ENCODE data around the gene RABL6. TPM values are rescaled to one million over a fixed set of nuclear protein-coding genes. Genes with fewer than 3 reads are reported as not detected.
"Not testable (repeated sequence)": the region's sequence is repeated elsewhere in the genome, so short reads cannot be mapped to it uniquely, and the experiment has no call there.

Gene RABL6
- total RNA-seq, 1 donor from 2014 or later = 69.4 TPM

DNA sequence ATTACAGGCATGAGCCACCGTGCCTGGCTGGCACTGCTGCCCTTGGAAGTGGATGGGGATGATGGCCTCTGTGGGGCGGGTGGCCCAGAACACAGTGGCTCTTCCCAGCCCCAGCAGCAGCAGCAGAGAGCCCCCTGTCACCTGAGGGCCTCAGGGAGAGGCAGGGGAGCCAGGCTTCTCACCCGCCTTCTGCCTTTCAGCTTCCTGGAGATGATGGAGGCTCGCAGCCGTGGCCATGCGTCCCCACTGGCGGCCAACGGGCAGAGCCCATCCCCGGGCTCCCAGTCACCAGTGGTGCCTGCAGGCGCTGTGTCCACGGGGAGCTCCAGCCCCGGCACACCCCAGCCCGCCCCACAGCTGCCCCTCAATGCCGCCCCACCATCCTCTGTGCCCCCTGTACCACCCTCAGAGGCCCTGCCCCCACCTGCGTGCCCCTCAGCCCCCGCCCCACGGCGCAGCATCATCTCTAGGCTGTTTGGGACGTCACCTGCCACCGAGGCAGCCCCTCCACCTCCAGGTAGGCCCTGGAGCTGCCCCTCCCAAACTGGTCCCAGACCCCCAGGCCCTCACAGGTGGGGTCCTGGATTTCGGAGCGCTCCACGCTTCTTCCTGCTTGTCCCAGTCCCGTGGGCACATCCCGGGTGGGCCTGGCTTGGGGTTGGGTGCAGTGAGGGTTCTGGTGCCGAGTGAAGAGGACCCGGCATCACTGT lies 29.6 kb downstream of the RABL6 start:
- H3K4me1 Mint-ChIP-seq (ENCODE audit: low read depth, unreplicated experiment) = peaks cover 12% of the 10 kb centered on the region
- Histone ChIP-seq H3K27me3 (ENCODE audit: insufficient read depth, low read length) (no peaks in the 10 kb centered on the region), H3K4me3 (ENCODE audit: insufficient read depth, low read depth, low read length) (no peak overlapping the region), H3K36me3 (ENCODE audit: insufficient read depth, low read length) (no peaks in the 10 kb centered on the region), H3K79me2 (ENCODE audit: insufficient read depth, low read length) (no peaks in the 10 kb centered on the region), H3K9me3 (ENCODE audit: insufficient read depth, low read depth, low read length) (no peaks in the 10 kb centered on the region), H3K9ac (ENCODE audit: low read length) (no peak overlapping the region), H3K4me1 (ENCODE audit: insufficient read depth, low read length) (peaks cover 13% of the 10 kb centered on the region), H4K20me1 (ENCODE audit: insufficient read depth, low read length) (peaks cover 15% of the 10 kb centered on the region), H3K27ac (ENCODE audit: low read depth, low read length) (no peak overlapping the region), H2AFZ (ENCODE audit: low read depth, low read length) (no peak overlapping the region), H3K4me2 (ENCODE audit: low read length) (no peak overlapping the region)
- no peak overlapping the region for H3K4me3 Mint-ChIP-seq (ENCODE audit: unreplicated experiment)
- H3K36me3 Mint-ChIP-seq (ENCODE audit: low read depth, unreplicated experiment) = peaks cover 5% of the 10 kb centered on the region
- TF ChIP-seq EZH2 (IDR thresholded peaks at IDR 0.05; ENCODE audit: insufficient read depth, low read length) = no peak
- TF ChIP-seq, protein P1, sequence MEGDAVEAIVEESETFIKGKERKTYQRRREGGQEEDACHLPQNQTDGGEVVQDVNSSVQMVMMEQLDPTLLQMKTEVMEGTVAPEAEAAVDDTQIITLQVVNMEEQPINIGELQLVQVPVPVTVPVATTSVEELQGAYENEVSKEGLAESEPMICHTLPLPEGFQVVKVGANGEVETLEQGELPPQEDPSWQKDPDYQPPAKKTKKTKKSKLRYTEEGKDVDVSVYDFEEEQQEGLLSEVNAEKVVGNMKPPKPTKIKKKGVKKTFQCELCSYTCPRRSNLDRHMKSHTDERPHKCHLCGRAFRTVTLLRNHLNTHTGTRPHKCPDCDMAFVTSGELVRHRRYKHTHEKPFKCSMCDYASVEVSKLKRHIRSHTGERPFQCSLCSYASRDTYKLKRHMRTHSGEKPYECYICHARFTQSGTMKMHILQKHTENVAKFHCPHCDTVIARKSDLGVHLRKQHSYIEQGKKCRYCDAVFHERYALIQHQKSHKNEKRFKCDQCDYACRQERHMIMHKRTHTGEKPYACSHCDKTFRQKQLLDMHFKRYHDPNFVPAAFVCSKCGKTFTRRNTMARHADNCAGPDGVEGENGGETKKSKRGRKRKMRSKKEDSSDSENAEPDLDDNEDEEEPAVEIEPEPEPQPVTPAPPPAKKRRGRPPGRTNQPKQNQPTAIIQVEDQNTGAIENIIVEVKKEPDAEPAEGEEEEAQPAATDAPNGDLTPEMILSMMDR (IDR thresholded peaks at IDR 0.05; ENCODE audit: insufficient read depth, low read depth, low read length) = no peak
- H3K27ac Mint-ChIP-seq (ENCODE audit: unreplicated experiment) = no peak overlapping the region
- H3K27me3 Mint-ChIP-seq (ENCODE audit: low read depth, unreplicated experiment) = no peaks in the 10 kb centered on the region
- DNase-seq (ENCODE audit: low read depth) (no peak), FAIRE-seq (no peak)
- no peaks in the 10 kb centered on the region for H3K9me3 Mint-ChIP-seq (ENCODE audit: unreplicated experiment)

DNA sequence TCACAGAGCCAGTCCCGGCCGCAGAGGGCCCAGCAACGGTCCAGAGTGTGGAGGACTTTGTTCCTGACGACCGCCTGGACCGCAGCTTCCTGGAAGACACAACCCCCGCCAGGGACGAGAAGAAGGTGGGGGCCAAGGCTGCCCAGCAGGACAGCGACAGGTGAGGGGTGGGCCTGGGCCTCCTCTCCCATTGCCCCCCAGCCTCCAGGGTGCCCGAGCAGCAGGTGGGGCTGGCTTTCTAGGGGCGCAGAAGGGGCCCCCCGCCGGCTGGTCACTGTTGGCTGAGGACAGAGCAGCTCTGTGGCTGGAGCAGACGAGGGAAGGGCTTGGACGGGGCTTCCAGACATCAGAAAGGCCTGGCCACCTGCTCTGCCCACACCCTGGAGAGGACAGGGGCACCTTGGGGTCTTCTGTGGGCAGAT lies 30.1 kb downstream of the RABL6 start:
- H3K27me3 Mint-ChIP-seq (ENCODE audit: low read depth, unreplicated experiment); H3K36me3 Mint-ChIP-seq (ENCODE audit: low read depth, unreplicated experiment); H3K79me2 ChIP-seq (ENCODE audit: insufficient read depth, low read length); H2AFZ ChIP-seq (ENCODE audit: low read depth, low read length); H3K27ac ChIP-seq (ENCODE audit: low read depth, low read length); H3K9me3 ChIP-seq (ENCODE audit: insufficient read depth, low read depth, low read length); H3K4me3 Mint-ChIP-seq (ENCODE audit: unreplicated experiment); H3K4me2 ChIP-seq (ENCODE audit: low read length); H3K27me3 ChIP-seq (ENCODE audit: insufficient read depth, low read length); FAIRE-seq; H3K9me3 Mint-ChIP-seq (ENCODE audit: unreplicated experiment); H3K36me3 ChIP-seq (ENCODE audit: insufficient read depth, low read length); H3K9ac ChIP-seq (ENCODE audit: low read length); H3K4me3 ChIP-seq (ENCODE audit: insufficient read depth, low read depth, low read length); H3K27ac Mint-ChIP-seq (ENCODE audit: unreplicated experiment); DNase-seq (ENCODE audit: low read depth): not testable (repeated sequence)
- H4K20me1 ChIP-seq (ENCODE audit: insufficient read depth, low read length) = peaks cover 15% of the 10 kb centered on the region
- H3K4me1 ChIP-seq (ENCODE audit: insufficient read depth, low read length) = peaks cover 13% of the 10 kb centered on the region
- H3K4me1 Mint-ChIP-seq (ENCODE audit: low read depth, unreplicated experiment) = peaks cover 12% of the 10 kb centered on the region

DNA sequence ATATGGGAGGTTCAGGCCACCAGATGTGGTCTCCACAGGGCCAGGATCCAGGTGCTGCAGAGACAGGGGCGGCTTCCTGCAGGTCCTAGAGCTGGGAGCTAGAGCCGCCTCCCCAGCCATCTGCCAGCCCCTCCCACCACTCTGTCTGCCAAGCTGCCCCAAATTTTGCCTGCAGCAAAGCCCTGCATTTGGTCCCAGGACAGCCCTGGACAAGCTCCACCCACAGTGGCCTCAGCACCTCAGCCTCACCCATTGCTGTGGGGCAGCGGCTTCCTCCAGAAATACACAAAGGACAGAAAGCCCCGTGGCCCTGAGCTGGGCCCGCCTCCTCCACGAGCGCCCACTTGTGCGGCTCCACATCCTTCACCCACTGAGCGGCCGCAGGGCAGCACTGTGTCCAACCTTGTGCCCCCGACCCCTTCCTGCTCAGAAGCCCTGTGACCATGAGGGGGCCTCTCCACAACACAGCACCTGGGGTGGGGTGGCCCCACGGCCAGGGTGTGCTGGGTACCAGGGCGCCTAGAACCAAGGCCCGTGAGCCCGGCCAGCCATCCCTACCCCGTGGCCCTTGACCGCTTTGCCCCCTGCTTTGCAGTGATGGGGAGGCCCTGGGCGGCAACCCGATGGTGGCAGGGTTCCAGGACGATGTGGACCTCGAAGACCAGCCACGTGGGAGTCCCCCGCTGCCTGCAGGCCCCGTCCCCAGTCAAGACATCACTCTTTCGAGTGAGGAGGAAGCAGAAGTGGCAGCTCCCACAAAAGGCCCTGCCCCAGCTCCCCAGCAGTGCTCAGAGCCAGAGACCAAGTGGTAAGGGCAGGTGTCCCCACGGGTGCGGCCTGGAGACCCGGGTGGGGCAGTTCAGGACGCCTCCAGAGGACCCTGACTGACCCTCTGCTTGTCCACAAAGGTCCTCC lies 30.8 kb downstream of the RABL6 start:
- no peak overlapping the region for H3K9ac ChIP-seq (ENCODE audit: low read length)
- no peak overlapping the region for H3K4me3 ChIP-seq (ENCODE audit: insufficient read depth, low read depth, low read length)
- no peak overlapping the region for H3K4me2 ChIP-seq (ENCODE audit: low read length)
- peaks cover 15% of the 10 kb centered on the region for H4K20me1 ChIP-seq (ENCODE audit: insufficient read depth, low read length)
- H3K4me1 Mint-ChIP-seq (ENCODE audit: low read depth, unreplicated experiment) = peaks cover 12% of the 10 kb centered on the region
- no peaks in the 10 kb centered on the region for H3K9me3 Mint-ChIP-seq (ENCODE audit: unreplicated experiment)
- no peak for FAIRE-seq
- peaks cover 3% of the 10 kb centered on the region for H3K36me3 Mint-ChIP-seq (ENCODE audit: low read depth, unreplicated experiment)
- no peak overlapping the region for H2AFZ ChIP-seq (ENCODE audit: low read depth, low read length)
- H3K79me2 ChIP-seq (ENCODE audit: insufficient read depth, low read length) = no peaks in the 10 kb centered on the region
- no peak overlapping the region for H3K27ac ChIP-seq (ENCODE audit: low read depth, low read length)
- H3K27me3 ChIP-seq (ENCODE audit: insufficient read depth, low read length) = no peaks in the 10 kb centered on the region
- H3K4me3 Mint-ChIP-seq (ENCODE audit: unreplicated experiment) = no peak overlapping the region
- H3K4me1 ChIP-seq (ENCODE audit: insufficient read depth, low read length) = peaks cover 13% of the 10 kb centered on the region
- DNase-seq (ENCODE audit: low read depth) = no peak
- no peak overlapping the region for H3K27ac Mint-ChIP-seq (ENCODE audit: unreplicated experiment)
- TF ChIP-seq, protein P1 (IDR thresholded peaks at IDR 0.05; ENCODE audit: insufficient read depth, low read depth, low read length) = no peak
- H3K9me3 ChIP-seq (ENCODE audit: insufficient read depth, low read depth, low read length) = no peaks in the 10 kb centered on the region
- H3K27me3 Mint-ChIP-seq (ENCODE audit: low read depth, unreplicated experiment) = no peaks in the 10 kb centered on the region
- H3K36me3 ChIP-seq (ENCODE audit: insufficient read depth, low read length) = no peaks in the 10 kb centered on the region
